ENCODE data around the gene ZNF438.

DNA sequence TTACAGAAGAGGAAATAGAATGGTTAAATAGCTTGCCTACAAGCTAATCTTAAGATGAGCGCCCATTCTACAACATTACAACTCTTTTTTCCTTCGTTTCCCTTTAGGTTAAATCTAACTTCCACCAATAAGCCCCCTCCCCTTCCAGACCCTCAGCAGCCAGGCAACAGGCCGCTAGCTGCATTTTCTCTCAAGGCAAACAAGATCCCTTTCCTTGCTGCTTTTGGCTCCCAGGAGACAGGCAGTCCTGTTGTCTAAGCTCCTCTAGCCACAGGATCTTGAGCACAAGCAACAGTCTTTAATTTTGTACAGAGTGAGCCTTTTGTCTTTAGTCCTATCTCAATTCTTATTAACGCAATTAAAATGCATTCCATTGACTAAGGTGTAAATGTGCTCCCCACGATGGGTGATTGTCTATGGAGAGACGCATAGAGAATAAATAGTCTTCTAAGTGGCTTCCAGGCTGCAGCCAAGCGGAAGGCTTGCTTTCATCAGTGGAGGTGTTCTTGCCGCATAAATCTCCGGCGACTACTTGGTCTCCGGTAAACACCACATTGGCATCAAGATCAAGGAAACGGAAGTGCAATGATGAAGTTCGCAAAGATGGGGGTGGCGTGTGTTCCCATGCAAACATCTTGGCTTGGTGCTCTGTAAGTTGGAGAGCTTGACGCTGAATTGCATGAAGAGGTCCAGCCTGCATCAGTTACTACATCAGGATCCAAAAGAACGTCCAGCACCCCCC lies 220.2 kb downstream of the ZNF438 start:
- no peak for TF ChIP-seq CTCF (conservative IDR thresholded peaks at IDR 0.05 in 1 of 2, IDR thresholded peaks at IDR 0.05 in 1 of 2; ENCODE audit: low read depth in 1 of 2, low read length in 2 of 2)
- no peak for TF ChIP-seq EZH2 (IDR thresholded peaks at IDR 0.05; ENCODE audit: low read length, missing control alignments)
